Measurements from ENCODE around the gene KLRD1. TPM values are rescaled to one million over a fixed set of nuclear protein-coding genes. Genes with fewer than 3 reads are reported as not detected.
"Not testable (repeated sequence)": the region's sequence is repeated elsewhere in the genome, so short reads cannot be mapped to it uniquely, and the experiment has no call there.

The KLRD1 gene
- total RNA-seq, 8 experiments from 2014 or later: 0.04 to 0.54 (median 0.18) TPM

DNA sequence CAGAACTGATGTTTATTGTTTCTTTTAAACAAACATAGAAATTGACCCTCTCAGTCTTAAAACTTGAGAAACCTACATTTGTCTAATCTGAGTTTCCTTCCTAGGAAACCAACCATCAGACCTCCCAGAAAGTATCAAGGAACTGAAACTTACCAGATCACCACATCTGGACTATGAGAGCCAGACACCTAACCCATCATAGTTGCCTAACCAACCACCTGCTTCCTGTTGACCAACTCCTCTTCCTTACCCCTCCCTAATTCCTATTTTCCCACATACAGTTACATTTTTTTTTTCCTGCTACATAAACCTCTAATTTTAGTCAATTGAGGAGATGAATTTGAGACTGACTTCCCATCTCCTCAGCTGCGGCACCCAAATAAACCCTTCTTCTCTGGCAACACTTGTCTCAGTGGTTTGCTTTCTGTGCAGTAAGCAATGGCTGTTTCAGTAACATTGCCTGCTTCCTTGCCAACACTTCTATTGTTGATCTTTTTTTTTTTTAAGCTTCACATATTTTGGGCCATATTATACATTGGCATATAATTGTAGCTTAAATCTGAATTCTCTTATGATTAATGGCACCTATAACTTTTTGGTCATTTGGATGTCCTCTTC, 34.3 kb downstream of the KLRD1 start:
- H3K4me3 ChIP-seq: no peak overlapping the region
- WGBS, 10 experiments: 82 to 100% (median 100%) methylated on average over 1 of the region's 1 CpG; no CpG with 5 or more reads in 2 of the 10 experiments
- no peak overlapping the region for H3K27ac ChIP-seq
- no peaks in the 10 kb centered on the region for H3K4me1 ChIP-seq (replicated peaks in 1 of 2)
- no peak for ATAC-seq (replicated peaks in 6 of 8)
- in situ Hi-C loops (cut with MboI; ENCODE audit: low pct_unique_long_range_greater_than_20kb in 2 of 9, low sequenced_read_pairs in 9 of 9, unreplicated experiment in 9 of 9): no loop called here

DNA sequence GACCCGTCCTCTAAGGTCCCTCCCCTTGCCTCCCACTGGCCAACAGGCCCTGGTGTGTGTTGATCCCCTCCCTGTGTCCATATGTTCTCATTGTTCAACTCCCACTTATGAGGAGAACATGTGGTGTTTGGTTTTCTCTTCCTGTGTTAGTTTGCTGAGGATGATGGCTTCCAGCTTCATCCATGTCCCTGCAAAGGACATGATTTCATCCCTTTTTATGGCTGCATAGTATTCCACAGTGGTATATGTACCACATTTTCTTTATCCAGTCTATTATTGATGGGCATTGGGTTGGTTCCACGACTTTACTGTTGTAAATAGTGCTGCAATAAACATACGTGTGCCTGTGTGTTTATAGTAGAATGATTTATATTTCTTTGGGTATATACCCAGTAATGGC, 43.8 kb downstream of the KLRD1 start:
- ATAC-seq (replicated peaks in 6 of 8); H3K4me1 ChIP-seq (replicated peaks in 1 of 2); H3K4me3 ChIP-seq; H3K27ac ChIP-seq: not testable (repeated sequence)
- 0 to 50% (median 0%) methylated on average over 1 to 2 of the region's 3 CpGs; no CpG with 5 or more reads in 3 of the 10 experiments for WGBS, 10 experiments
- in situ Hi-C loops (cut with MboI; ENCODE audit: low pct_unique_long_range_greater_than_20kb in 2 of 9, low sequenced_read_pairs in 9 of 9, unreplicated experiment in 9 of 9): loop anchor here in 1 of 9 experiments (25.0 kb wide), 1 partner anchor 211 kb away; no protein-coding TSS in a partner anchor

GRCh38 chr12:10354071-10354470, 46.4 kb downstream of the KLRD1 start:
- H3K27ac ChIP-seq: no peak overlapping the region
- ATAC-seq (replicated peaks in 6 of 8): no peak
- in situ Hi-C loops (cut with MboI; ENCODE audit: low pct_unique_long_range_greater_than_20kb in 2 of 9, low sequenced_read_pairs in 9 of 9, unreplicated experiment in 9 of 9): loop anchor here in 1 of 9 experiments (25.0 kb wide), 1 partner anchor 208 kb away; no protein-coding TSS in a partner anchor
- WGBS, 10 experiments: 0 to 100% (median 100%) methylated on average over 1 of the region's 4 CpGs; no CpG with 5 or more reads in 5 of the 10 experiments
- no peak overlapping the region for H3K4me3 ChIP-seq
- H3K4me1 ChIP-seq (replicated peaks in 1 of 2): no peaks in the 10 kb centered on the region

DNA sequence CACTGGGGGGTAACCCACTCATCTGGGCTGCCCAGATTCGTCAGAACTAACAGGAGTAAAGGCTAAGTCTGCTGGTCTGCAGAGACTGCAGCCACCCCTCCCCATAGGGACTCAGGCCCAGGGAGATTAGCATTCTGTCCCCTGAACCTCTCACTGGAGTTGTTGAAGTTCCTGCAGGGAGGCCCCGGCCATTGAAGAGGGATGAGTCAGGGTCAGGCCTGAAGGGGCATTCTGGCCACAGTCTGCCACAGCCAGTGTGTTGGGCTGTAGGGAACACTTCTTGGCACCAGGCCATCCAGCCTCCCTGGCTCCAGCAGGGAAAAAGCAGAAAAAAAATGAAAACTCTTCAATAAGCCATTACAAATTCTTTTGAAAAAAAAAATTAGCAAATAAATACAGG, 46.8 kb downstream of the KLRD1 start:
- 0 to 80% (median 34%) methylated on average over 1 to 2 of the region's 2 CpGs; no CpG with 5 or more reads in 6 of the 10 experiments for WGBS, 10 experiments
- peak in 7 of 8 experiments; percentile 29 to 93 (median 54) for ATAC-seq (replicated peaks in 6 of 8)
- in situ Hi-C loops (cut with MboI; ENCODE audit: low pct_unique_long_range_greater_than_20kb in 2 of 9, low sequenced_read_pairs in 9 of 9, unreplicated experiment in 9 of 9): loop anchor here in 1 of 9 experiments (25.0 kb wide), 1 partner anchor 208 kb away; no protein-coding TSS in a partner anchor

GRCh38 chr12:10358131-10358530, 50.5 kb downstream of the KLRD1 start:
- H3K4me3 ChIP-seq: no peak overlapping the region
- H3K27ac ChIP-seq: no peak overlapping the region

More for the DNA sequence above, 46.8 kb downstream of the KLRD1 start:
- Histone ChIP-seq H3K27ac (no peak overlapping the region), H3K4me3 (no peak overlapping the region), H3K4me1 (replicated peaks in 1 of 2) (no peaks in the 10 kb centered on the region)

GRCh38 chr12:10358969-10359368, 51.3 kb downstream of the KLRD1 start:
- Histone ChIP-seq H3K4me1 (replicated peaks in 1 of 2) (peaks cover 29 to 31% of the 10 kb centered on the region in 2 donors), H3K27ac (no peak overlapping the region), H3K4me3 (no peak overlapping the region)
- 83 to 100% (median 100%) methylated on average over 1 of the region's 1 CpG; no CpG with 5 or more reads in 2 of the 10 experiments for WGBS, 10 experiments
- ATAC-seq (replicated peaks in 6 of 8): no peak
- in situ Hi-C loops (cut with MboI; ENCODE audit: low pct_unique_long_range_greater_than_20kb in 2 of 9, low sequenced_read_pairs in 9 of 9, unreplicated experiment in 9 of 9): loop anchor here in 1 of 9 experiments (25.0 kb wide), 1 partner anchor 203 kb away; no protein-coding TSS in a partner anchor

More at GRCh38 chr12:10358131-10358530, 50.5 kb downstream of the KLRD1 start:
- no peak for ATAC-seq (replicated peaks in 6 of 8)
- in situ Hi-C loops (cut with MboI; ENCODE audit: low pct_unique_long_range_greater_than_20kb in 2 of 9, low sequenced_read_pairs in 9 of 9, unreplicated experiment in 9 of 9): loop anchor here in 1 of 9 experiments (25.0 kb wide), 1 partner anchor 204 kb away; no protein-coding TSS in a partner anchor
- H3K4me1 ChIP-seq (replicated peaks in 1 of 2): peaks cover 20 to 23% of the 10 kb centered on the region in 2 donors
- 61 to 71% (median 67%) methylated on average over 1 to 5 of the region's 5 CpGs; no CpG with 5 or more reads in 6 of the 10 experiments for WGBS, 10 experiments

GRCh38 chr12:10361084-10361483, 53.4 kb downstream of the KLRD1 start:
- Histone ChIP-seq H3K4me3 (no peak overlapping the region), H3K27ac (no peak overlapping the region), H3K4me1 (replicated peaks in 1 of 2) (peaks cover 38 to 41% of the 10 kb centered on the region in 2 donors)
- 80 to 100% (median 91%) methylated on average over 1 to 4 of the region's 4 CpGs; no CpG with 5 or more reads in 2 of the 10 experiments for WGBS, 10 experiments
- peak in 2 of 8 experiments; percentile 8 to 20 for ATAC-seq (replicated peaks in 6 of 8)
- in situ Hi-C loops (cut with MboI; ENCODE audit: low pct_unique_long_range_greater_than_20kb in 2 of 9, low sequenced_read_pairs in 9 of 9, unreplicated experiment in 9 of 9): loop anchor here in 1 of 9 experiments (25.0 kb wide), 1 partner anchor 201 kb away; no protein-coding TSS in a partner anchor

- peaks cover 43 to 46% of the 10 kb centered on the region in 2 donors for H3K4me1 ChIP-seq (replicated peaks in 1 of 2)
- 33 to 93% (median 75%) methylated on average over 2 to 4 of the region's 4 CpGs; no CpG with 5 or more reads in 2 of the 10 experiments for WGBS, 10 experiments
- no peak for ATAC-seq (replicated peaks in 6 of 8)
- H3K4me3 ChIP-seq: no peak overlapping the region
- in situ Hi-C loops (cut with MboI; ENCODE audit: low pct_unique_long_range_greater_than_20kb in 2 of 9, low sequenced_read_pairs in 9 of 9, unreplicated experiment in 9 of 9): loop anchor here in 1 of 9 experiments (25.0 kb wide), 1 partner anchor 201 kb away; no protein-coding TSS in a partner anchor
- H3K27ac ChIP-seq: no peak overlapping the region
These were observed 54.0 kb downstream of the KLRD1 start for GRCh38 chr12:10361622-10362021.

DNA sequence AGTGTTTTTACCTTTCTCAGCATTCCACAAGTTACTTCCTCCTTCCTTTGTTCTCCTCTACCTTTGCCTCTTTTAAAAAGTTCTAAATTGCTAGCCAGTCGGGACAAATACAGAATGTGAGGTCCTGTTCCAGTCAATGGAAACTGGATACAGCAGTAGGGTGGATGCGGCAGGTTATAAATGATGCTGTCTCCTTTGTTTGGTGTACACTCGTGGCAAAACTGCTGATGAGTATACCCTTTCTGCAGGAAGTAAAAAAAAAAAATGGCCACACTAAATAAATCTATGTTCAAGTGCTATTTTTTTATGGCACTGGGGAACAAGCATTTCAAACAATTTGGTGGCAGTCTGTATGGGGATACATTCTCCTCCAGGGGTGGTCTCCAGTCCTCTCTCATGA, 54.7 kb downstream of the KLRD1 start:
- Histone ChIP-seq H3K4me3 (peak overlapping the region in 1 of 5 donors; percentile 59), H3K4me1 (replicated peaks in 1 of 2) (peaks cover 50 to 53% of the 10 kb centered on the region in 2 donors), H3K27ac (peak overlapping the region; percentile 19 to 78)
- 0 to 67% (median 31%) methylated on average over 1 to 2 of the region's 3 CpGs; no CpG with 5 or more reads in 3 of the 10 experiments for WGBS, 10 experiments
- ATAC-seq (replicated peaks in 6 of 8): no peak
- in situ Hi-C loops (cut with MboI; ENCODE audit: low pct_unique_long_range_greater_than_20kb in 2 of 9, low sequenced_read_pairs in 9 of 9, unreplicated experiment in 9 of 9): loop anchor here in 1 of 9 experiments (25.0 kb wide), 1 partner anchor 200 kb away; no protein-coding TSS in a partner anchor

DNA sequence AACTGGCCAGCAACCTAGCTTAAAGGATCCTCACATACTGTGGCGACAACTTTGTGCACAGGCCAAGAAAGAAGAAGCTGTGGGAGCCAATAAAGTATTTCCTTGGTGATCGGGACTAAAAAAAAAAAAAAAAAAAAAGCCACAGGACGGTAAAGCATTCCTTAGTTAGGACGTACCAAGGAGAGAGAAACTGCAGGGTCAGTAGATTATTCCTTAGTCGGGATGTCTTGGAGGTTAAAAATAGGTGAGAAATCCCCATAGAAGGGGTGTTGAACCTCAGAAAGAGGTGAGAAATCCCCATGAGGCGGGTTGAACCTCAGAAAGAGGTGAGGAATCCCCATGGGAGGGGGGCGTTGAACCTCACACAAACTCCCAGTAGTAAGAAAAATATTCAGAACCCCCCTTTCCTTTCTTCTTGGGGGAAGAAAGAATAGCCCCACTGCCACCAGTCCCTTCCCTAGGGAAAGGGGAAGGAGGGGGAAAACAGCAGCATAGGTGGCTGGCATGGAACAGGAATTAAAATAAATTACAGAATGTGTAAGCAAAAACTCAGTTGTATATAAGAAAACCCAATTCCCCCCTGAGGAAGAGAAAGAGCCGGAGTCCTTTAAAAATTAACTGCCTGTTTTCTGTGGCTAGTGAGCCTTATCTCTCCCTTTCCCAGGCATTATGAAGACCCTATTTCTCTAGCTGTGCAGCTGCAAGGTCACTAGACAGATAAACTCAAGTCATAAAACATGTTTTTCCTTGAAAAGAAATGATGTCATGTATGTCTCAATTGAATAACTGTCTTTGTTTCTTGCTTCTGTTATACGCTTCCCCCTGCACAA, 55.4 kb downstream of the KLRD1 start:
- Histone ChIP-seq H3K27ac (peak overlapping the region; percentile 78 to 84), H3K4me3 (peak overlapping the region in 3 of 5 donors; percentile 32 to 59 (median 48)), H3K4me1 (replicated peaks in 1 of 2) (peaks cover 52 to 56% of the 10 kb centered on the region in 2 donors)
- ATAC-seq (replicated peaks in 6 of 8): no peak
- WGBS, 10 experiments: 20 to 63% (median 31%) methylated on average over 4 to 9 of the region's 9 CpGs
- in situ Hi-C loops (cut with MboI; ENCODE audit: low pct_unique_long_range_greater_than_20kb in 2 of 9, low sequenced_read_pairs in 9 of 9, unreplicated experiment in 9 of 9): loop anchor here in 1 of 9 experiments (25.0 kb wide), 1 partner anchor 199 kb away; no protein-coding TSS in a partner anchor

DNA sequence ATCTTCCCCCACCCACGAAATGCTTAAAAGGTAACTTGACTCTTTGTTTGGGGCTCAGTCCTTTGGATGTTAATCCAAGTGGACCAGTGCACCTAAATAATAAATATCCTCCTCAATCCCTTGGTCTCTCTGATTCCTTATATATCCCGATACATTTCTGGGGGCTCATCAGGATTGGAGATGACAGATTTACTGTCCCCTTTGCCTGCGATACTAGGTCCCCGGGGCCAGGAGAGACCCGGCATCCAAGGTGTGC, 55.9 kb downstream of the KLRD1 start:
- H3K4me1 ChIP-seq (replicated peaks in 1 of 2): peaks cover 57 to 60% of the 10 kb centered on the region in 2 donors
- 29 to 53% (median 33%) methylated on average over 1 to 4 of the region's 5 CpGs; no CpG with 5 or more reads in 5 of the 10 experiments for WGBS, 10 experiments
- in situ Hi-C loops (cut with MboI; ENCODE audit: low pct_unique_long_range_greater_than_20kb in 2 of 9, low sequenced_read_pairs in 9 of 9, unreplicated experiment in 9 of 9): loop anchor here in 1 of 9 experiments (25.0 kb wide), 1 partner anchor 199 kb away; no protein-coding TSS in a partner anchor
- no peak for ATAC-seq (replicated peaks in 6 of 8)
- H3K4me3 ChIP-seq: peak overlapping the region; percentile 30 to 59 (median 42)
- H3K27ac ChIP-seq: peak overlapping the region; percentile 78 to 84
